ENCODE data around the gene SHROOM2.

DNA sequence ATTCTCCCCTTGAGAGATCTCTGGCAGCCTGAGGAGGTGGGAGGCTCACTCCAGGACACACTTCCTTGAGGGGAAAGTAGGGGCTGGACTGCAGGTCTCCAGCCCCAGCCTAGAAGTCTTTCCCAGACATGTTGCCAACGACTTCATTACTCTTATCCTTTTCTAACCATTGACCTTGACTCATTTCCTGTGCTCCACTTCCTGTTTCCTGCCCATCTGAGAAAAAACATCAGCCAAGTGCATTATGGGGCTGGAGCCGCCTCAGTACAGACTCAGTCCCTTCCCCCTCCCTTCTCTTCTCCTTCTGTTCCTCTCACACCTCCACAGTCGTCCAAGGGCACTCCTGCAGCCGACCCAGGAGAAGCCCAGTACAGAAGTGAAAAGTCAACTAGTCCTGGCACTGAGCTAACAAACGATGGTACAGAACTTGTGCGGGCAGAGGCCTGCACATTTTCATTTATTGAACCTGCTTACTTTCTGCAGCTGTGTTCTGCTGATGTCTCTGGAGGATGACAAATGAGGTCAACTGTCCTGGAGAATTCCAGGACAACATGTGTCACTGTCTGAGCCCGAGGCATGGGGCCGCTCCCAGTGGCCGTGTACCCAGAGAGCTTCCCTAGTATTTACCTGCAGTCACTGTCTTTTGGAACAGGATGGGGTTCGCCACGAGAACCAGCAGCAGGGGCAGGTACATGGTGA, 40.7 kb upstream of the SHROOM2 start:
- TF ChIP-seq TAF1 (IDR thresholded peaks at IDR 0.05; ENCODE audit: low read depth, low read length) (no peak), POLR2AphosphoS5 (IDR thresholded peaks at IDR 0.05; ENCODE audit: low read depth, low read length) (no peak), POLR2A (IDR thresholded peaks at IDR 0.05; ENCODE audit: low read depth, low read length) (no peak), POU2F2 (IDR thresholded peaks at IDR 0.05; ENCODE audit: low read depth, low read length) (no peak)
